Thoracic aorta (tissue), 2 donors: ENCODE measurements around the gene CELA2B. TPM values are rescaled to one million over a fixed set of nuclear protein-coding genes. Genes with fewer than 3 reads are reported as not detected.
"Not testable (repeated sequence)": the region's sequence is repeated elsewhere in the genome, so short reads cannot be mapped to it uniquely, and the experiment has no call there.

ENCODE experiments used
- ATAC-seq: fragments of 150-250 bp; one replicate; pipeline ENCODE4 v1.8.0; 2017; ENCODE audit warnings: low read depth; ENCODE audit not compliant: insufficient number of reproducible peaks, low FRiP score
- DNase-seq: peaks from one replicate; pipeline ENCODE4 v3.0.0-alpha.2; 2020; ENCODE audit warnings: low spot score
- H3K27ac ChIP-seq, 2 donors: fragments of 200-600 bp; sonication (generic); 1 replicate in 1 of 2; 2 replicates in 1 of 2; pipeline ENCODE4 v1.5.1; 2016; ENCODE audit warnings: mild to moderate bottlenecking in 2 of 2, moderate library complexity in 2 of 2
- H3K27me3 ChIP-seq: fragments of 200-600 bp; sonication (generic); replicated peaks from 2 replicates; pipeline ENCODE4 v1.6.0; 2016; ENCODE audit warnings: mild to moderate bottlenecking; ENCODE audit not compliant: insufficient read depth
- H3K36me3 ChIP-seq: fragments of 200-600 bp; sonication (generic); one replicate; pipeline ENCODE4 v1.5.1; 2016
- H3K4me1 ChIP-seq, 2 donors: fragments of 200-600 bp; sonication (generic); 1 replicate in 1 of 2; 2 replicates in 1 of 2; pipeline versions ENCODE4 v1.5.1 to v1.6.0; 2016; ENCODE audit warnings: low read depth in 2 of 2, mild to moderate bottlenecking in 1 of 2; ENCODE audit not compliant: control insufficient read depth in 1 of 2
- H3K4me3 ChIP-seq: fragments of 200-600 bp; sonication (generic); 2 replicates; pipeline ENCODE4 v1.5.1; 2016; ENCODE audit warnings: mild to moderate bottlenecking
- H3K9me3 ChIP-seq: fragments of 200-600 bp; sonication (generic); 2 replicates; pipeline ENCODE4 v1.5.1; 2016
- CTCF ChIP-seq: fragments of 200-600 bp; sonication (generic); IDR thresholded peaks from one replicate; pipeline ENCODE4 v1.5.1; 2019; ENCODE audit warnings: antibody characterized with exemption
- total RNA-seq, 2 donors: library from RNA; depleted of rRNA; stranded (reverse); fragments of >200 nt; gene quantifications; one replicate each; pipeline versions ENCODE4 v1.1.0 to v1.2.3, GENCODE V29; 2016

CELA2B gene
- total RNA-seq, 2 donors from 2014 or later, result not detected

DNA sequence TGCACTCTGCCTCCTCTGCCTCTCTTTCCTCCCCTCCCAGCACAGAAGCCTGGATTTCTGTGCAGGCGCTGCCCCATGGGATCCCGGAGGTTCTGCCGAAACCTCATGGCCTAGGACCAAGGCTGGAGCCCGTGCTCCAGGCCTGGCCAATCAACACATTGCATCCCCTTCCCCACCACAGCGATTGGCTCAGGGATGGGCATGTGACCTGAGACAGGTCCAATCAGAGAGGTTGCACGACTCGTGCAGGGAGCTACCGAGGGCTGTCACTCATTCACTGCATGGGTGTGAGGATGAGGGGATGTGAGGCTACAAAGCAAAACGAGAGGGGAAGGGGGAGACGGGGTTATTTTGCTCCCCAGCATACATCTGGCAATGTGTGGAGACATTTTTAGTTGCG lies 3.3 kb upstream of the CELA2B start:
- Histone ChIP-seq H3K4me1 (no peaks in the 10 kb centered on the region), H3K27me3 (no peaks in the 10 kb centered on the region), H3K4me3 (no peak overlapping the region), H3K9me3 (no peaks in the 10 kb centered on the region), H3K27ac (no peak overlapping the region), H3K36me3 (no peaks in the 10 kb centered on the region)
- DNase-seq, result no peak
- no peak for TF ChIP-seq CTCF
- ATAC-seq, result no peak

- TF ChIP-seq CTCF, result no peak
- H3K36me3 ChIP-seq, result no peaks in the 10 kb centered on the region
- no peak for DNase-seq
- H3K27ac ChIP-seq, result no peak overlapping the region
- no peaks in the 10 kb centered on the region for H3K9me3 ChIP-seq
- H3K4me3 ChIP-seq, result no peak overlapping the region
- no peaks in the 10 kb centered on the region for H3K27me3 ChIP-seq
- no peaks in the 10 kb centered on the region for H3K4me1 ChIP-seq
- no peak for ATAC-seq
These were observed 1.0 kb downstream of the CELA2B start for GRCh38 chr1:15476927-15477326.

GRCh38 chr1:15477646-15478212 lies 1.8 kb downstream of the CELA2B start:
- Histone ChIP-seq H3K27ac (no peak overlapping the region), H3K4me3 (no peak overlapping the region), H3K27me3 (no peaks in the 10 kb centered on the region), H3K4me1 (no peaks in the 10 kb centered on the region), H3K9me3 (no peaks in the 10 kb centered on the region), H3K36me3 (no peaks in the 10 kb centered on the region)
- no peak for DNase-seq
- ATAC-seq, result no peak
- TF ChIP-seq CTCF, result no peak

DNA sequence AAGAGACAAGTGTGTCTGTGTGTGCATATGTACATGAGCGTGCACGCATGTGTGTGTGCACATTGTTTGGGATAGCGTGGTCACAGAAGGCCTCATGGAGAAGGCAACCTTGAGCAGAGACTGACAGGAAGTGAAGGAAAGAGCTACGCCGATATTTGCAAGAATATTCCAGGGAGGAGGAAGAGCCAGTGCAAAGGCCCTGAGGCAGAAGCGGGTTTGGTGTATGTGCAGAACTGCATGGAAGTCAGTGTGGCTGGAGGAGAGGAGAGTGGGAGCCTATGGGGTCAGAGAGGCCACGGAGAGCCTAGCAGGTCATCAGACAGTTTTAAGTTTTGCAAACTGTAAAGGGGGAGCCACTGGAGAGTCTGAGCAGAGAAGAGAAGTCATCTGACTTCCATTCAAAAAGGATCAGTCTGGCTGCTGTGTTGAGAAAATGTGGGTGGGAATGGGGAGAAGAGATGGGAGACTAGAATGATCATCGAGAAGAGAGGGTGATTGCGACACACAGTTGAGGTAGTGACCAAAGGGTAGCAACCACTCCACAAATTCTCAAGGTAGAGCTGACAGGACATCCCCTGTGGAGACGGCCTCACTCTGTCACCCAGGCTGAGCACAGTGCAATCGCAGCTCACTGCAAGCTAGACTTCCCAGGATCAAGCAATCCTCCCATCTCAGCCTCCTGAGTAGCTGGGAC lies 3.9 kb downstream of the CELA2B start:
- Histone ChIP-seq H3K36me3 (no peaks in the 10 kb centered on the region), H3K9me3 (no peaks in the 10 kb centered on the region), H3K27me3 (no peaks in the 10 kb centered on the region), H3K4me3 (no peak overlapping the region), H3K4me1 (no peaks in the 10 kb centered on the region), H3K27ac (no peak overlapping the region)
- no peak for TF ChIP-seq CTCF
- DNase-seq (no peak), ATAC-seq (no peak)

DNA sequence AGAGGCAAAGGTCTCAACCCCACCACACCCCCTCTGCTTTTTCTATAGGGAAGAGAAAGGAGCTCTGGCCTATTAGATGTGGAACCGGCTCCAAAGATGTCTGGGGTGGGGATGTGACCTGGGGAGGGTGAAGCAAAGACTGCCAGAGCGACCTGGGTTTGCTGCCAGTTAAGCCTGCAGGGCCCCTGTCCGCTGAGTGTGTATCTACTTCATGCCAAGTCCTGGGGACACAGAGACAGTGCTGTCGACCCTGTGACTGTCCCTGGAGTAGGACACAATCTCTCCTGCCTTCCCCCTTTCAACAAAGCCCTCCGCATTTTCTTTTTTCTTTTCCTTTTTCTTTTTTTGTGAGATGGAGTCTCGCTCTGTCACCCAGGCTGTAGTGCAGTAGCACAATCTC lies 6.6 kb downstream of the CELA2B start:
- H3K27ac ChIP-seq, H3K27me3 ChIP-seq, H3K36me3 ChIP-seq, DNase-seq, H3K4me3 ChIP-seq, H3K9me3 ChIP-seq, ATAC-seq, H3K4me1 ChIP-seq: not testable (repeated sequence)

- H3K4me3 ChIP-seq, H3K27me3 ChIP-seq, ATAC-seq: not testable (repeated sequence)
These were observed 7.2 kb downstream of the CELA2B start for GRCh38 chr1:15482983-15483543.

More at GRCh38 chr1:15482983-15483543, 7.2 kb downstream of the CELA2B start:
- H3K36me3 ChIP-seq, DNase-seq, H3K27ac ChIP-seq, H3K9me3 ChIP-seq, H3K4me1 ChIP-seq: not testable (repeated sequence)
